Measurements from ENCODE around the gene ITGB3BP.

The ITGB3BP gene

GRCh38 chr1:63414691-63415365, 108.2 kb downstream of the ITGB3BP start:
- DNase-seq: no peak

- DNase-seq: no peak
Measured at GRCh38 chr1:63413394-63413793, 109.6 kb downstream of the ITGB3BP start.

- DNase-seq: no peak
Measured at GRCh38 chr1:63411066-63411465, 112.0 kb downstream of the ITGB3BP start.

- no peak for DNase-seq
Measured at GRCh38 chr1:63408331-63408730, 114.7 kb downstream of the ITGB3BP start.

GRCh38 chr1:63407002-63407401, 116.0 kb downstream of the ITGB3BP start:
- DNase-seq: no peak

- no peak for DNase-seq
Measured at GRCh38 chr1:63405987-63406386, 117.0 kb downstream of the ITGB3BP start.

GRCh38 chr1:63405021-63405420, 118.0 kb downstream of the ITGB3BP start:
- no peak for DNase-seq

- peak; percentile 4 for DNase-seq
Measured at GRCh38 chr1:63403386-63403785, 119.6 kb downstream of the ITGB3BP start.

- no peak for DNase-seq
Measured at GRCh38 chr1:63401945-63402344, 121.1 kb downstream of the ITGB3BP start.
